Skeletal muscle cell (primary cell): ENCODE measurements around the gene MINDY4.

Source experiments
- DNase-seq: peaks from one replicate; pipeline ENCODE4 v3.0.0-alpha.2; 2010; ENCODE audit warnings: low read depth
- H3K4me3 ChIP-seq: 2 replicates; pipeline ENCODE4 v1.5.1; 2011; ENCODE audit warnings: low read depth, mild to moderate bottlenecking, control low read depth, low read length, moderate library complexity

MINDY4 gene

GRCh38 chr7:30843741-30844482, 72.7 kb downstream of the MINDY4 start:
- DNase-seq: no peak

GRCh38 chr7:30844483-30844874, 73.3 kb downstream of the MINDY4 start:
- H3K4me3 ChIP-seq: no peak overlapping the region

More at GRCh38 chr7:30843741-30844482, 72.7 kb downstream of the MINDY4 start:
- no peak overlapping the region for H3K4me3 ChIP-seq

GRCh38 chr7:30844916-30845315, 73.7 kb downstream of the MINDY4 start:
- no peak overlapping the region for H3K4me3 ChIP-seq
- no peak for DNase-seq

More at GRCh38 chr7:30844483-30844874, 73.3 kb downstream of the MINDY4 start:
- no peak for DNase-seq

GRCh38 chr7:30845426-30846135, 74.4 kb downstream of the MINDY4 start:
- peak; percentile 8 for DNase-seq
- no peak overlapping the region for H3K4me3 ChIP-seq

DNA sequence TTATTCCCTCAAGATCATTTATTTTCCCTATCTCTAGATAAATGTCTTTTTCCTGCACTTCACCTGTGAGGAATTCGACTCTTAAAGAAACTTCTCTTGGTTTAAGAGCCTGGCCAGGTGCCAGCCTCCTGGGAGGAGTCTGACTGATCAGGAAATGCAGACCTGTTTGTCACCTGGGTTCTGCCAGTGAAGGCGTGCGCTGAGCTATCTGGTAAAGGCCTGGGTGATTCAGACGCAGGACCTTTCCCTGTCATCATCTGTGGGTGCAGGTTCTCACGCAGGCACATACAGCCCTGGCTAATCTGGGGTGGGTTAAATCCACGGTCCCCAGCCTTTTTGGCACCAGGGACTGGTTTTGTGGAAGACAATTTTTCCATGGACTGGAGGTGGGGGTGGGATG, 75.2 kb downstream of the MINDY4 start:
- no peak for DNase-seq

DNA sequence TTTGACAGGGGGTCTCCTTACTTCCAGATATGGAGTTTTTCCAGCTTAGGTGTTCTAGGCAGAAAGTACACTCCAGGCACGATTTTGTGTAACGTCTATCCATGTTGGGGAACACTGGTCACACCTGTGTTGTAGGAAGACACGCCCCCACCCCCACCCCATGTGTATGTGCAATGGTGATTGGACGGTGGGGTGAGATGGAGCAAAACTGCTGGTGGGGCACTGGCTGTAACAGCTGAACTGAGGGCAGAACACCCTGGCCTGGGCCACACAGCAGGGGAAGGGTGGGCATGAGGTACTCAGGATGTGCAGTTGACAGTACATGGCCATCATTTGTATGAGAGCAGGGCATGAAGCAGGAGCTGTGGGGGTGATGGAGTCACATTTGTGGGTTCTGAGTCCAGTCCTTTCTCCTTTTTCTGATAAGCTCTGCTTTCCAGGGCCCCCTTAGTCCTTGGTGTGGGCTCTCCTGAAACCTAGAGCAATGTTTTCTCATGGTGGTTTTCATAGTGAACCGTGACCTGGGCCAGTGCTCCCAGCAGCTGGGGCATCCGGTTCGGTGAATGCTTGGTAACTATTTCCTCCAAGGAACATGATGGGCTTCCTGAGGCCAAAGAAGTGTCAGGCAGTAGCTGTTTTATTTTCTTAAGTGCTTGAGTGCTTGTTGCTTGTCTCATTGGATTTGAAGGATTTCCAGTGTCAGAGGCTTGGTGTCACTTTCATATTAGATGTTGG, 77.1 kb downstream of the MINDY4 start:
- no peak for DNase-seq
- H3K4me3 ChIP-seq: no peak overlapping the region

More for the DNA sequence above, 75.2 kb downstream of the MINDY4 start:
- H3K4me3 ChIP-seq: no peak overlapping the region

DNA sequence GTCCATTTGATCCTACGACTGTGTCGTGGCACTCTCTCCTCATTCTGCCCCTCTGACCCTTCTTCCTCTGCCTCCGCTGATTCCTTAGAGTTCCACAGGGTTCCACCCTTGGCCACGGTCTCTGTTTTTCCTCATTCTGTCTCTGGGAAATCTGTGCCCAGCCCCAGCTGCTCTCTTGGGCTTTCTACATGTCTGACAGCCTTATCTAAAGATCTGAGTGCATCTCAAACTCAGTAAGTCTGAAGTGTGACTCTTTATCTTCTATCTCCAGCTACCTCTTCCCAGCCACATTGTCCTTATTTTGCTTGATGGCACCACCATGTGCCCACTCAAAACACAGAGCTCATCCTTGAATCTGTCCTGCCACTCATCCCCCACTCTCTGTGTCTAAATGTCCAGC, 78.3 kb downstream of the MINDY4 start:
- DNase-seq: no peak
- no peak overlapping the region for H3K4me3 ChIP-seq

- no peak overlapping the region for H3K4me3 ChIP-seq
- DNase-seq: no peak
Observed at GRCh38 chr7:30850426-30850825, 79.2 kb downstream of the MINDY4 start.

- no peak overlapping the region for H3K4me3 ChIP-seq
- no peak for DNase-seq
Observed at GRCh38 chr7:30851651-30852307, 80.6 kb downstream of the MINDY4 start.

DNA sequence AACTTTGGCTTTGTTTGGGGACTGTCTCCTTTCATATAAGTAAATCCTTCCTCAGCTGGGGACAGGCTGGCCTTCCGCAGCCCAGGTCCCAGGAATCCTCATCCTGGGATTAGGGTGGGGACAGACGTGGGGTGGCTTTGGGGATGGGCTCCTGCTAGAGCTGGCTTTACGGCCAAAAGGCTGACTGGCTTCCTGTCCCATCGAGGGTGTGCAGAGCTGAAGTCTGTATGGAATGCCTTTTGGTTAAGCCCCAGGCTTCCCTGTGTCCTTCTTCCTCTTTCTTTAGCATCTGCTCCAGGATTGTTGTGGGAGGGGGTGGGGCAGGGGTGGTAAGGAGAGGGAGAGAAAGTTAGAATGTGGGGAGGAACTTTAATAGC, 81.1 kb downstream of the MINDY4 start:
- no peak for DNase-seq
- no peak overlapping the region for H3K4me3 ChIP-seq

GRCh38 chr7:30852744-30853288, 81.6 kb downstream of the MINDY4 start:
- H3K4me3 ChIP-seq: no peak overlapping the region
- no peak for DNase-seq

DNA sequence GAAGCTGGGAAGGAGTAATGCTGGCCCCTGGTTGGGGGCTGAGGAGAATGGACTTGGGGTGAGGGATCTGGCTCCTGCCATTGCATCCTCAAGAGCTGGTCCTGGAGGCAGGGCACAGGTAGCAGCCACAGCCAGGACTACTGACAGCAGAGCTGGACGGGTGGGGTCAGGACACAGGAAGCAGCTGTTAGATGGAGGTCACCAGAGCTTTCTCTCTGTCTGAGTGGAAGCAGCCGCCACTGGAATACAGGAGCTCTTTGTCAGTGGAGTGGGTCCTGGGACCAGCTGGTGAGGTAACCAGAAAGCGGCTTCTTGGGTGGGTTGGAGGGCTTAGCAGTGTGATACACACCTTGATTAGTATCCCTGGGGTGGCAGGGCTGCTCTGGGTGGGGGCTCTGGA, 82.4 kb downstream of the MINDY4 start:
- DNase-seq: no peak
- no peak overlapping the region for H3K4me3 ChIP-seq

GRCh38 chr7:30855936-30856335, 84.7 kb downstream of the MINDY4 start:
- no peak for DNase-seq
- H3K4me3 ChIP-seq: no peak overlapping the region

- no peak overlapping the region for H3K4me3 ChIP-seq
- DNase-seq: no peak
Observed at GRCh38 chr7:30858576-30858975, 87.4 kb downstream of the MINDY4 start.

GRCh38 chr7:30859202-30859939, 88.2 kb downstream of the MINDY4 start:
- no peak overlapping the region for H3K4me3 ChIP-seq
- DNase-seq: no peak

- no peak overlapping the region for H3K4me3 ChIP-seq
- no peak for DNase-seq
Observed at GRCh38 chr7:30859940-30860496, 88.8 kb downstream of the MINDY4 start.

DNA sequence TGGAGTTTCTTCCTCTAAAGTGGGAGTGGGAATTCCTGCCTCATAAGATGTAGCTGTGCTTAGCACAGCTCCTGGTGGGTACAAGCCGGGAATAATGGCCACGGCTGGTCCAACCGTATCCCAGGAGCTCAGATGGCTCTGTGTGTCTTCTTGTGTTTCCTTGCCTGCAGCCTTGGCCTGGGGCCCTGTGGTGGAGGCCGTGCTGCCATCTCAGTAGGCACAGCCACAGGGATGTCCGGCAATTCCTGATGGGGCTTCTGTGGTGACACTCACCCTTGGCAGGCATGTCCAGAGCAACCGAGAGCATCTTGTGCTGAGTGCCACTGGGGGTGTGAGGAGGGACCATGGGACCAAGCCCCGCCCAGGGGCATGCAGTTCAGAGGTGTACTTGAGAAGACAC, 90.4 kb downstream of the MINDY4 start:
- H3K4me3 ChIP-seq: no peak overlapping the region
- DNase-seq: no peak

DNA sequence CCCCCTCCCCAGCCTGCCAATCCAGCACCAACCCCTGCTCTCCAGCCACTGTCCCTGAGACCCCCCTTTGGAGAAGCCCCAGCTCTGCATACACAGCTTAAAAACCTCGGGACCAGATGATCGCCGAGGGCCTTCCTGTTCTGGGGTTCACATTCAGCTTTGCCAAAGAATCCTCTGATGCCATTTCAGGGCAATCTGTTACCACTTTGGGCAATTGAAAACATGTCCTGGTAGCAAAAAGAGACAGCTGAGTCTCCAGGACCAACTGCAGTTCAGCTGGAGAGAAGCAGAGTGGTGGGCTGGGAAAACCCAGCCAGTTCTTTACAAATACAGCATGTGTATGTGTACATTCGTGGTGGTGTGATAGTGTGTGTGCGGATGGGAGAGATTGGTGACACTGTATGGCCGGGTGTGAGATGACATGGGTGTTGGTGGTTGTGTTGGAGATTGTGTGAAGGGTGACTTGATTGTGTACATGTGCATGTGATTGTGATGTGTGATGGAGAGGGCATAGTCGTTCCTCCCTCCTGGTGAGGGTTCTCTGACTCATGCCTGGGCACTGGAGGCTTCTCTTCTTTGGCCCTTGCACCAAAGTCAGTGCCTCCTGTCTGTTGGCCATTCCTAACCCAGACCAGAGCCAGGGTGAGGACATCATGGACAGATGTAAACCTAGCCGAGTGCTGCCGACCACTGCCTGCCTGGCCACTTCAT, 91.9 kb downstream of the MINDY4 start:
- no peak for DNase-seq
- no peak overlapping the region for H3K4me3 ChIP-seq
